Adrenal gland (tissue), 12 donors: ENCODE results near the gene TNIP2. TPM values are rescaled to one million over a fixed set of nuclear protein-coding genes. Genes with fewer than 3 reads are reported as not detected.

Experiments
- DNase-seq, 7 donors: peaks; one replicate each; pipeline ENCODE4 v3.0.0-alpha.2; 2019 to 2020
- H3K27ac ChIP-seq, 5 donors: fragments of 200-600 bp; sonication (generic) in 4 of 5; 1 replicate in 3 of 5; 2 replicates in 2 of 5; pipeline versions ENCODE4 v1.5.1 to v1.8.0; 2016 to 2020; ENCODE audit warnings: mild to moderate bottlenecking in 1 of 5
- H3K27me3 ChIP-seq: fragments of 200-600 bp; 2 replicates; pipeline ENCODE4 v1.8.0; 2021
- H3K36me3 ChIP-seq, 2 donors: fragments of 200-600 bp; replicated peaks in 1 of 2; 1 replicate in 1 of 2; 2 replicates in 1 of 2; pipeline versions ENCODE4 v1.5.1 to v1.8.0; 2018 to 2022
- H3K4me1 ChIP-seq, 2 donors: fragments of 200-600 bp; replicated peaks in 1 of 2; 1 replicate in 1 of 2; 2 replicates in 1 of 2; pipeline versions ENCODE4 v1.5.1 to v1.8.0; 2018 to 2021
- H3K4me3 ChIP-seq, 4 donors: fragments of 200-600 bp; sonication (generic) in 3 of 4; one replicate each; pipeline ENCODE4 v1.5.1; 2016 to 2018
- H3K9me3 ChIP-seq, 3 donors: fragments of 200-600 bp; sonication (generic) in 1 of 3; replicated peaks in 1 of 3; 1 replicate in 2 of 3; 2 replicates in 1 of 3; pipeline versions ENCODE4 v1.5.1 to v1.8.0; 2016 to 2021
- POLR2A ChIP-seq, 2 donors: fragments of 450-650 bp; IDR thresholded peaks; one replicate each; pipeline ENCODE4 v1.6.1; 2017; ENCODE audit warnings: antibody characterized with exemption in 2 of 2, mild to moderate bottlenecking in 2 of 2, moderate library complexity in 1 of 2
- WGBS, 4 donors: extraction: QIAGEN DNeasy Blood & Tissue Kit in 2 of 4; methylation state at CpG; one replicate each; pipeline versions ENCODE4 v1.1.5 to v1.1.7; 2013 to 2017; 5-methylcytosine and 5-hydroxymethylcytosine counted together
- intact Hi-C, 2 donors: fragments of 100-400 bp; cut with DNase I; formaldehyde crosslinking; loops; one replicate each; pipeline versions ENCODE4 v1.14.1 to v1.15.0; 2022 to 2023
- polyA plus RNA-seq, 3 donors: library from polyadenylated mRNA; stranded (reverse); fragments of 200-250 nt in 2 of 3; fragments of 350-450 nt in 1 of 3; fragmentation: Illumina TruSeq in 1 of 3; extraction: RNeasy Lipid Tissue Mini Kit (QIAGEN cat#74804) in 1 of 3; gene quantifications; one replicate each; pipeline ENCODE4 v1.2.3, GENCODE V29; 2013 to 2014
- total RNA-seq, 9 donors: library from RNA; depleted of rRNA in 4 of 9; stranded (reverse); fragments of >200 nt in 4 of 9; fragments of 120-200 nt in 1 of 9; fragmentation: NEBNext Ultra II Directional in 1 of 9; extraction: Animal tissue kit (Norgen Biotek cat#: 25700) in 1 of 9; gene quantifications; one replicate each; pipeline versions ENCODE4 v1.1.0 to v1.2.4, GENCODE V29; 2013 to 2023
- TF ChIP-seq, protein P1 (sequence below), 6 experiments: fragments of 450-650 bp in 4 of 6; fragments of 200-600 bp in 2 of 6; sonication (generic) in 1 of 6; IDR thresholded peaks; 1 replicate in 5 of 6; 2 replicates in 1 of 6; pipeline versions ENCODE4 v1.5.1 to v1.8.0; 2016 to 2021; ENCODE audit warnings: antibody characterized with exemption in 6 of 6, mild to moderate bottlenecking in 2 of 6, moderate library complexity in 1 of 6
- donor health status: healthy with polysubstance abuse.
- donor health status: Bipolar disorder and iron deficiency.
- donor health status: DM: yes; HTN: yes; CAD: no.
- donor health status: DM: no; HTN: no; CAD: no.
- donor health status: DM: no; HTN: no; CAD: no.
- donor health status: DM: yes; HTN: yes; CAD: no.

TNIP2 gene
- total and polyA plus RNA-seq, 12 donors = 7.8 to 57.7 (median 35.7) TPM

DNA sequence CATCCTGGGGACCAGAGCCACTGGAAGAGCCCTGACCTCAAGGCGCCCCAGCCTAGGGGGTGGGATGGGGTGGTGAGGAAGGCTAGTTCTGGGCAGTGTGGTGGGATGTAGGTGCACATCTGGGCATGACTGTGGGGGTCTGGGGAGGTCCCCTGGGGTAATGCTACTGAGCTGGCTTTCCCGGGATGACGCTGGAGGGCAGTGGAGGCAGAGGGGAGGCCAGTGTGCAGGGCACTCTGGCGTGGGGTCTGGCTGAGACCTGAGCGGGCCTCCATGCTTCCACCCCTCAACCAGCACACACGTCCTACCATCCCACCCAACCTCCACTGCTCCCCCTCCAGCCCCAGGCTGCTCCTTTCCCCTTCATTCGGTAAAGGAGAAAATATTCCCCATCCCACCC is 32.0 kb upstream of the TNIP2 start:
- H3K4me1 ChIP-seq = peaks cover 0 to 26% of the 10 kb centered on the region in 2 donors

DNA sequence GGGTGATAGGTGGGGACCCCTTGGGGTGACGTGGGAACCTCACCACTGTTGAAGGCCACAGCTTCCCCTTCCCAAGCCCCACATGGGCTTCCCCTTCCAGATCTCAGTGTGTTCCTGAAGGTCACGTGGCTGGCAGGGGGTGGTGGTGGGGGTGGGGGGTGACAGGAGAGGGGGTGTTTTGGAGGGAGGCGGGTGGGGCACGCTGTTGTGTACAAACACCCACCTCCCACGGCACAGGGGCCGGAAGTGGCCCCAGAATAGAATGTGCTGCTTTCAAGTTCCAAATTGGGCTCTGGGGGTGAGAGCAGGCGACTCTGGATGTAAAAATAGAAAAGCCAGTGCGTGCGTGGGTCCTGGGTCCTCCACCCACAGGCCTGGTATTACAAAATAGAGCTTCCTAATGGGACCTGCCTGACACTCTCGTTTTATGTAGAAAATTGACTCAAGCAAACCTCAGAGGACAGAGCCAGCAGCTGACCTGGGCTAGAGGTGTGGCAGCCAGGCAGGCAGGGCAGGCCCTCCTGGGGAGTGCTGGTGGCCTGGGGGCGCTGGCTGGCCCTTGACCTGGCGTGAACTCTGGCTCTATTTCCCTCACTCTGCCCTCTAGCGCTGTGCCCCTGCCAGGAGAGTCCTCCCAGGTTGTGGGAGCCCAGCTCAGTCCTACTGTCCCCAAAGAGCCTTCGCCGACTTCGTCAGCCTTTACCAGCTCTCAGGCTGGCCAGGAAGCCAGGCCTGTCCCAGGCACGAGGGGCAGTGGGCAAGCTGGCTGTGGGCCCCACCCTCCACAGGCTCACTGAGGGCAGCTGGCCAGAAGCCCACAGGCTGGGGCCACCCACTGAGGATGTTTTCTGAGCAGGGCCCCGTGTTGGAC is 31.3 kb upstream of the TNIP2 start:
- Histone ChIP-seq H3K36me3 (no peaks in the 10 kb centered on the region), H3K27me3 (no peaks in the 10 kb centered on the region), H3K4me3 (no peak overlapping the region), H3K9me3 (no peaks in the 10 kb centered on the region), H3K4me1 (peaks cover 0 to 24% of the 10 kb centered on the region in 2 donors), H3K27ac (peak overlapping the region in 3 of 5 donors; percentile 36 to 77 (median 47))
- 67 to 78% (median 72%) methylated on average over 2 to 18 of the region's 18 CpGs for WGBS, 4 donors
- TF ChIP-seq, protein P1, sequence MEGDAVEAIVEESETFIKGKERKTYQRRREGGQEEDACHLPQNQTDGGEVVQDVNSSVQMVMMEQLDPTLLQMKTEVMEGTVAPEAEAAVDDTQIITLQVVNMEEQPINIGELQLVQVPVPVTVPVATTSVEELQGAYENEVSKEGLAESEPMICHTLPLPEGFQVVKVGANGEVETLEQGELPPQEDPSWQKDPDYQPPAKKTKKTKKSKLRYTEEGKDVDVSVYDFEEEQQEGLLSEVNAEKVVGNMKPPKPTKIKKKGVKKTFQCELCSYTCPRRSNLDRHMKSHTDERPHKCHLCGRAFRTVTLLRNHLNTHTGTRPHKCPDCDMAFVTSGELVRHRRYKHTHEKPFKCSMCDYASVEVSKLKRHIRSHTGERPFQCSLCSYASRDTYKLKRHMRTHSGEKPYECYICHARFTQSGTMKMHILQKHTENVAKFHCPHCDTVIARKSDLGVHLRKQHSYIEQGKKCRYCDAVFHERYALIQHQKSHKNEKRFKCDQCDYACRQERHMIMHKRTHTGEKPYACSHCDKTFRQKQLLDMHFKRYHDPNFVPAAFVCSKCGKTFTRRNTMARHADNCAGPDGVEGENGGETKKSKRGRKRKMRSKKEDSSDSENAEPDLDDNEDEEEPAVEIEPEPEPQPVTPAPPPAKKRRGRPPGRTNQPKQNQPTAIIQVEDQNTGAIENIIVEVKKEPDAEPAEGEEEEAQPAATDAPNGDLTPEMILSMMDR (IDR thresholded peaks at IDR 0.05) = no peak
- TF ChIP-seq POLR2A (IDR thresholded peaks at IDR 0.05) = no peak
- intact Hi-C loops = no loop called here
- DNase-seq = peak in 5 of 7 donors; percentile 35 to 61 (median 42)

More for the DNA sequence above, 32.0 kb upstream of the TNIP2 start:
- H3K9me3 ChIP-seq = no peaks in the 10 kb centered on the region
- DNase-seq = no peak
- intact Hi-C loops = no loop called here
- H3K27me3 ChIP-seq = no peaks in the 10 kb centered on the region
- WGBS, 4 donors = 85 to 95% (median 91%) methylated on average over 6 to 7 of the region's 7 CpGs
- peak overlapping the region in 2 of 5 donors; percentile 47 to 77 for H3K27ac ChIP-seq
- TF ChIP-seq, protein P1 (IDR thresholded peaks at IDR 0.05) = no peak
- TF ChIP-seq POLR2A (IDR thresholded peaks at IDR 0.05) = no peak
- H3K4me3 ChIP-seq = no peak overlapping the region
- H3K36me3 ChIP-seq = no peaks in the 10 kb centered on the region

DNA sequence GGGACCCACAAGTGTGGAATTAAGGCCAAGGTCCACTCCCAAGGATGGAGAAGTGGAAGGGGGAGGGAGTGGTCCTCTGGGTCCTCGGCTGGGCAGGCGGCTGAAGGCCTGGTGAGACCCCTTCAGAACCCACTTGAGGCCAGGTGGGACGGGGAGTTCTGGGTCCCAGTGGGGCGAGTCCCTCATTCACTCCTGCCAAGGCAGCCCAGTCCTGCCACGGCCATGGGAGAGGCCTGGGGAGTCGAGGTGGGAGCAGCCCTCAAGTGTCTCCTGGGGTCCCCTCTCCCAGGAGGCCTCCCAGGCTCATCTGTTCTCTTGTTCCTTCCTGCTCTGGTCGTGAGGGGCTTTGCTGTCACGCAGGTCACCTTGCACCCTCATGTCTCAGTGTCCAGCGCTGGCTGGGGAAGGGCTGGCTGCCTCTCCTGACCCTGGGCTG is 30.7 kb upstream of the TNIP2 start:
- Histone ChIP-seq H3K4me3 (no peak overlapping the region), H3K9me3 (no peaks in the 10 kb centered on the region), H3K27ac (peak overlapping the region in 1 of 5 donors; percentile 77), H3K27me3 (no peaks in the 10 kb centered on the region), H3K36me3 (no peaks in the 10 kb centered on the region), H3K4me1 (peaks cover 0 to 17% of the 10 kb centered on the region in 2 donors)
- WGBS, 4 donors = 84 to 91% (median 85%) methylated on average over 5 to 9 of the region's 9 CpGs
- intact Hi-C loops = no loop called here
- TF ChIP-seq, protein P1 (IDR thresholded peaks at IDR 0.05) = no peak
- TF ChIP-seq POLR2A (IDR thresholded peaks at IDR 0.05) = no peak
- DNase-seq = no peak

DNA sequence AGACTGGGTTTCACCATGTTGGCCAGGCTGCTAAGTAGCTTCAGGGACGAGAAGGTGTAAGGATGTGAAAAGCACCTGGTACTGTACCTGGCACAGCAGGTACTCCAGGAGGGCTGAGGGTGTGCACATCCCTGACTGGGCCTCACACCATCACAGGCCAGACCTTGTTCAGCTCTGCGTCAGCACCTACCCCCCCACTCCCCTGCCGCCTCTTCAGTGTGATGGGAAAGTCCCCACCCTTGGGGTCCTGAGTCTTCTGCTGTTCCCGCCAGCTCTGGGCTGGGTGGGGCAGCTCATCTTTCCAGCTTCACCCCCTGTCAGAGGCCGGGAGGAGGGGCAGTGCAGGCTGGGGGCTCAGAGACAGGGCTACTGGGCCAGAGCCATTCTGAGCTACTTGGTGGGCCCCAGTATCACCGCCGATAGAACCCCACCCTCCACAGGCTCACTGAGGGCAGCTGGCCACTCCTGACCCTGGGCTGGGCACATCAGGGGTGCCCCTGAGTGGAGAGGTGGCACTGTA is 30.1 kb upstream of the TNIP2 start:
- no peaks in the 10 kb centered on the region for H3K27me3 ChIP-seq
- H3K36me3 ChIP-seq = no peaks in the 10 kb centered on the region
- H3K9me3 ChIP-seq = no peaks in the 10 kb centered on the region
- WGBS, 4 donors = 92 to 100% (median 96%) methylated on average over 4 to 7 of the region's 7 CpGs
- H3K4me1 ChIP-seq = peaks cover 0 to 14% of the 10 kb centered on the region in 2 donors
- H3K4me3 ChIP-seq = no peak overlapping the region
- peak overlapping the region in 1 of 5 donors; percentile 77 for H3K27ac ChIP-seq
- DNase-seq = peak in 1 of 7 donors; percentile 11
- TF ChIP-seq POLR2A (IDR thresholded peaks at IDR 0.05) = no peak
- TF ChIP-seq, protein P1 (IDR thresholded peaks at IDR 0.05) = no peak
- intact Hi-C loops = no loop called here
